HK-2 (cell line): ENCODE measurements around the gene HNRNPU.

ENCODE experiments used
- DNase-seq: peaks from one replicate; pipeline ENCODE4 v3.0.0-alpha.2; 2018; ENCODE audit not compliant: unreplicated experiment

Gene HNRNPU

GRCh38 chr1:244802556-244803239 lies 61.6 kb downstream of the HNRNPU start:
- DNase-seq: no peak

GRCh38 chr1:244802041-244802440 lies 62.3 kb downstream of the HNRNPU start:
- DNase-seq: no peak

DNA sequence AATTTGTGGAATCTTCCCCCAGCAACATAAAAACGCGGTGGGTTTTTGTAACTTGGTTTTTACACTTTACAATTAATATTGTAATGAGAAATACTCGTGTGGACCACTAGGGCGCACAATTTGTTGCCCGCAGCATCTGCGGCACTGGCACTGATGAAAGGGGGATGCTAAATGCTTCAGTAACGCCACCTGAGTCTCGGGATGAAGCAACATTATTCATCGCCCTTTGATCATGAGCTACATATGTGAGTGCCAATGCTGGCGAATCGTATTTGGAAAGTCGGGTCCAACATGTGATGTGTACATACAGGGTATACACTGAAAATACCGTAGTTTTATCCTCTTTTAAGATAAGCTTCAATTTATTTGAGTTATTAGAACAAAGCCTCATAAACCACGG lies 63.1 kb downstream of the HNRNPU start:
- DNase-seq: no peak

GRCh38 chr1:244800821-244801220 lies 63.5 kb downstream of the HNRNPU start:
- no peak for DNase-seq
